ENCODE measurements around the gene NPM3.

NPM3 gene

DNA sequence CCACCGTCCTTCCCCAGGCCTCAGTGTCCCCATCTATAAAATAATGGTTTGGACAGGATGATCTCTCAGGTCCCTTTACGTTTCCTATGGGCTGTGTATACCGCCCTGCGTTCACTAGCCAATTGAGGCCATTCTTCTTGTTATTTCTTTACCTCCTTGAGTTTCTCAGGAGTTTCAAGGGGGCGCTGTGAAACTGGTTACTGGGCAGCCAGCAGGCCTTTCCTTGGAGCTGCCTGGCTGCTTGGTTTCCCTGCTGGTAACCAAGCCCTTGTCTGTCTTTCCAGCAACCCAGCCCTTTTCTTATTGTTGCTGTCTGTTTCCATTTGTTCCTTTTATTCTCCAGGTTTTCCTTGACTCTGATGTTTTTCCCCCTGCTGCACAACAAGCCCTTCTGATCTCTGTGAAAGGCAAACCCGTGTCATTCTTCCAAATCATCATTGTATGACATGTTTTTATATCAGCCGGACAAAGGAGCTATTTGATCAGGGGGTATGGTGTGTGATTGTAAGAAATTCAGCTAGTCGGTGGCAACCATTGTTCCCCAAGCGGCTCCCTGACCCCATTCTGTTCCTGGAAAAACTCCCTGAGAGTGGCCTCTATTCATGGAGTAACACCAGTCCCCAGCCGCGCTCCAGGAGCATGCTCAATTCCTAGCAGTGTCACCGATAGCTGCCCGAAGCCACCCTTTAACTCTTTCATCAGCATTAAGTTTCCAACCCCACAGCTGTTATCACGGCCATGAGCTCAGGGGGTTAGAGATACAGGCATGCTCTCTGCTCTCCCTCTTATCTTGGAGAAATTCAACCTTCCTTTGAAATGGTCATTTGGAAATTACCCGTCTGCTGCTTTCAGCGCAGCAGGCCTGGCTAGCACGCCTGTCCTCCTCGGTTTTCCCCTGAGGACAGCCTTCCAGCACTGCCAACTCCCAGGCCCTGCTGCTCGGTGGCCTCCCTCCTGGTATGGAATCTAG lies 33.9 kb downstream of the NPM3 start:
- no peak for DNase-seq

DNA sequence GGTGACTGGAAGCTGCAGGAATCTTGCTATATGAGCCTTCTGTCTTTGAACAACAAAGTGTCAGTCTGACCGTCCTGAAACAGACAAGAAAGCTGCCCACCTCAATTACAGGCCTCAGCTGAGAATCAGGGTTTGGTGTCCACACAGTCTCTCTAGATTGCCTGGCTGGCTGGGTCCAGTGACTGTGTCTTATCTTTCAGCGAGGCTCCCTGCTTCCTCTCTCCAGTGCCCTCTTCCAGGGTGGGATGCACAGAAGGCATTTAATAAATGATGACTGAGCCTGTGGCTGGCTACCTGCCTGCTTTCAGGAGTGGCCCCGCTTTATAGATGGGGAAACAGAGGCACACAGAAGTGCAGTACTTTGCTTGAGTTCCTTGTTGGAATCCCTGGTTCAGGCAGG lies 34.8 kb downstream of the NPM3 start:
- no peak for DNase-seq

GRCh38 chr10:101745074-101745696 lies 38.1 kb downstream of the NPM3 start:
- DNase-seq, result no peak

DNA sequence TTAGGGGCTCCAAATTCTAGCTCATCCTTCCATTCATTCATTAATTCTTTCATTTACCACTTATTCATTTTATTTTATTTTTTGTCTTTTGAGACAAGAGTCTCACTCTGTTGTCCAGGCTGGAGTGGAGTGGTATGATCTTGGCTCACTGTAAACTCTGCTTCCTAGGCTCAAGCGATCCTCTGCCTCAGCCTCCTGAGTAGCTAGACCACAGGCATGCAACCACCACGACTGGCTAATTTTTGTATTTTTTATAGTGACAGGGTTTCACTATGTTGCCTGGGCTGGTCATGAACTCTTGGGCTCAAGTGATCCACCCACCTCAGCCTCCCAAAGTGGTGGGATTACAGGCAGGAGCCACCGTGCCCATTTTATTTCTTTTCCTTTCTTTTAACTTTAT lies 39.0 kb downstream of the NPM3 start:
- DNase-seq, result no peak

DNA sequence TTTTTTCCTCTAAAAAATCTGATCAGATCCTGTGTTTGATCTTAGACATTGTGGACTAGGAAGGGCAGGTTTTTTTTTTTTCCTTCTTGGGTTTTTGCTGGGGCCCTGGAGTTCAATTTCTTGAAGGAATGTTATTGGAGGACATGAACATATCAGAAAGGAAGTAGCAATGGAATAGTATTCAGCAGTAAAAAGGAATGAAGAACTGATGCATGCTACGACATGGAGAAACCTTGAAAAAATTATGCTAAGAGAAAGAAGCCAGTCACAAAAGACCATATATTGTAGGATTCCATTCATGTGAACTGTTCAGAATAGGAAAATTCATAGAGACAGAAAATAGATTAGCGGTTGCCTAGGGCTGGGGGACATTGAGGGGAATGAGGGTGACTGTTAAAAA lies 41.3 kb downstream of the NPM3 start:
- no peak for DNase-seq

- no peak for DNase-seq
These were observed 46.6 kb downstream of the NPM3 start for GRCh38 chr10:101736666-101737065.

- no peak for DNase-seq
These were observed 51.1 kb downstream of the NPM3 start for GRCh38 chr10:101732096-101732495.

All from DMS79 treated with DMSO at 0.1 percent for 48 hours (cell line).